Parathyroid adenoma (tissue), 2 donors: Measurements from ENCODE around the gene ZNF804A.
A peak's percentile ranks its signal among the peaks of the same experiment; 100 is the strongest.

Experiments
- H2AFZ ChIP-seq: fragments of 300-600 bp; sonication (generic); one replicate; pipeline ENCODE4 v1.7.0; 2017; ENCODE audit warnings: antibody characterized with exemption, mild to moderate bottlenecking
- H3K27ac ChIP-seq: fragments of 300-600 bp; sonication (generic); one replicate; pipeline ENCODE4 v1.7.0; 2017
- H3K27me3 ChIP-seq: fragments of 300-600 bp; sonication (generic); one replicate; pipeline ENCODE4 v1.7.0; 2017; ENCODE audit warnings: low read length; ENCODE audit not compliant: control insufficient read depth, insufficient read depth
- H3K36me3 ChIP-seq: fragments of 300-600 bp; sonication (generic); one replicate; pipeline ENCODE4 v1.7.0; 2017; ENCODE audit warnings: low read length; ENCODE audit not compliant: control insufficient read depth, insufficient read depth
- H3K4me1 ChIP-seq: fragments of 300-600 bp; sonication (generic); one replicate; pipeline ENCODE4 v1.7.0; 2017; ENCODE audit warnings: control low read depth
- H3K4me2 ChIP-seq: fragments of 300-600 bp; sonication (generic); one replicate; pipeline ENCODE4 v1.7.0; 2017; ENCODE audit warnings: low read length
- H3K4me3 ChIP-seq: fragments of 300-600 bp; sonication (generic); one replicate; pipeline ENCODE4 v1.7.0; 2017; ENCODE audit warnings: low read depth, low read length
- H3K79me2 ChIP-seq: fragments of 300-600 bp; sonication (generic); one replicate; pipeline ENCODE4 v1.7.0; 2017; ENCODE audit warnings: control low read depth
- H3K9ac ChIP-seq: fragments of 300-600 bp; sonication (generic); one replicate; pipeline ENCODE4 v1.7.0; 2017; ENCODE audit warnings: mild to moderate bottlenecking
- H3K9me3 ChIP-seq: fragments of 300-600 bp; sonication (generic); one replicate; pipeline ENCODE4 v1.7.0; 2017; ENCODE audit warnings: low read length; ENCODE audit not compliant: control insufficient read depth
- TF ChIP-seq, protein P1 (sequence below): fragments of 300-600 bp; sonication (generic); IDR thresholded peaks from one replicate; pipeline ENCODE4 v1.7.0; 2017; ENCODE audit warnings: antibody characterized with exemption, mild to moderate bottlenecking
- donor health status: primary hyperparathyroidism.

Gene ZNF804A

DNA sequence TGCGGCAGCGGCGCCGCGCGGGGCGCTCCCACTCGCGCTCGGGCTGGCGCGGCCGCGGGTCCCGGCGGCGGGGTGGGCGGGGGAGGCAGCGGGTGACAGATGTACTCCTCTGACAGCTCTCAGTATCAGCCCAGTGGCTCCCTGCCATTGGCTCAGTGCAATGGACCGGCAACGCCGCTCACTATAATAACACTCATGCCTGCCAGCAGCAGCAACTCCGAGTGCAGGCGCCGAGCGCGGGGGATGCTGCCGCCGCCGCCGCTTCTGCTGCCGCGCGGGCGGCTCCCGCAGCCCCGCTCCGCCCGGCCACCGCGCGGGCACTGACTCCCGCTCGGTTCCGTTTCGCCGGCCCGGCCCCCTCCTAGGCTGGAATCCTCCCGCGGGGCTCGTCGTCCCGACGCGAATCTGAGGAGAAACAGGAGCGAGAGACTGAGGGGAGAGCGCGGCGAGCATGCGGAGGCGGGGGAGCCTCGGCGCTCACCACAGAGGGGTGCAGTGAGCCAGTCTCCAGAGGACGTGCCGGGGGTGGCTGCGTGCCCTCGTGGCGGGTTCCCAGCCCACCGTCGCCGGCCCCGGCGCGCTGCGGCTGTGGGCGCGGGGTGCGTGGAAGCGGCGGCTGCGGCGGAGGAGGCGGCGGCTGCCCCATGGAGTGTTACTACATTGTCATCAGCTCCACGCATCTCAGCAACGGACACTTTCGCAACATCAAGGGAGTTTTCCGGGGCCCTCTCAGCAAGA is at the start of gene ZNF804A:
ZNF804A (plus strand) TSS at position 214 of the 738 bp plus-strand sequence; CDS start at position 645, 431 bp downstream.
- H3K4me2 ChIP-seq, result peak within 1 kb of the TSS; percentile 73
- H2AFZ ChIP-seq, result peak within 1 kb of the TSS; percentile 44
- H3K36me3 ChIP-seq, result no peaks in the 10 kb centered on the region
- peaks cover 10% of the 10 kb centered on the region for H3K27me3 ChIP-seq
- no peaks in the 10 kb centered on the region for H3K4me1 ChIP-seq
- H3K9me3 ChIP-seq, result no peaks in the 10 kb centered on the region
- H3K4me3 ChIP-seq, result peak within 1 kb of the TSS; percentile 44
- H3K79me2 ChIP-seq, result no peaks in the 10 kb centered on the region
- TF ChIP-seq, protein P1, sequence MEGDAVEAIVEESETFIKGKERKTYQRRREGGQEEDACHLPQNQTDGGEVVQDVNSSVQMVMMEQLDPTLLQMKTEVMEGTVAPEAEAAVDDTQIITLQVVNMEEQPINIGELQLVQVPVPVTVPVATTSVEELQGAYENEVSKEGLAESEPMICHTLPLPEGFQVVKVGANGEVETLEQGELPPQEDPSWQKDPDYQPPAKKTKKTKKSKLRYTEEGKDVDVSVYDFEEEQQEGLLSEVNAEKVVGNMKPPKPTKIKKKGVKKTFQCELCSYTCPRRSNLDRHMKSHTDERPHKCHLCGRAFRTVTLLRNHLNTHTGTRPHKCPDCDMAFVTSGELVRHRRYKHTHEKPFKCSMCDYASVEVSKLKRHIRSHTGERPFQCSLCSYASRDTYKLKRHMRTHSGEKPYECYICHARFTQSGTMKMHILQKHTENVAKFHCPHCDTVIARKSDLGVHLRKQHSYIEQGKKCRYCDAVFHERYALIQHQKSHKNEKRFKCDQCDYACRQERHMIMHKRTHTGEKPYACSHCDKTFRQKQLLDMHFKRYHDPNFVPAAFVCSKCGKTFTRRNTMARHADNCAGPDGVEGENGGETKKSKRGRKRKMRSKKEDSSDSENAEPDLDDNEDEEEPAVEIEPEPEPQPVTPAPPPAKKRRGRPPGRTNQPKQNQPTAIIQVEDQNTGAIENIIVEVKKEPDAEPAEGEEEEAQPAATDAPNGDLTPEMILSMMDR, result no peak
- H3K27ac ChIP-seq, result no peak within 1 kb of the TSS
- H3K9ac ChIP-seq, result no peak within 1 kb of the TSS

DNA sequence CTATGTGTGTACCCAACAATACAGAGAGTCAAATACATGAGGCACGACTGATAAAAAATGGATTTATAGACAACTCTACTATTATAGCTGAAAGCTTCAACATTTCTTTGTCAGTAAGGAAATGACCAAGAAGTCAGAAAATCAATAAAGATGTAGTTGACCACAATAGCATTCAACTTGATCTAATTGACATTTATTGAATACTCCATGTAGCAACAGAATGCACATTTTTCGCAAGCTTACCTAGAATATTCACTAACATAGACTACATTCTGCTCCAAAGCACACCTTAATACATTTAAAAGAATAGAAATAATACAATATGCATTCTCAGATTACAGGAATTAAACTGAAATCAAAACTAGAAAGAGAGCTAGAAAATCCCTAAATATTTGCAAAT is 49.2 kb upstream of the ZNF804A start:
- no peak overlapping the region for H3K4me3 ChIP-seq
- no peaks in the 10 kb centered on the region for H3K9me3 ChIP-seq
- no peaks in the 10 kb centered on the region for H3K27me3 ChIP-seq
- H3K4me1 ChIP-seq, result no peaks in the 10 kb centered on the region
- H3K36me3 ChIP-seq, result no peaks in the 10 kb centered on the region
- no peak overlapping the region for H3K27ac ChIP-seq
- no peak overlapping the region for H2AFZ ChIP-seq
- no peak overlapping the region for H3K4me2 ChIP-seq
- TF ChIP-seq, protein P1, result no peak
- H3K9ac ChIP-seq, result no peak overlapping the region
- H3K79me2 ChIP-seq, result no peaks in the 10 kb centered on the region

DNA sequence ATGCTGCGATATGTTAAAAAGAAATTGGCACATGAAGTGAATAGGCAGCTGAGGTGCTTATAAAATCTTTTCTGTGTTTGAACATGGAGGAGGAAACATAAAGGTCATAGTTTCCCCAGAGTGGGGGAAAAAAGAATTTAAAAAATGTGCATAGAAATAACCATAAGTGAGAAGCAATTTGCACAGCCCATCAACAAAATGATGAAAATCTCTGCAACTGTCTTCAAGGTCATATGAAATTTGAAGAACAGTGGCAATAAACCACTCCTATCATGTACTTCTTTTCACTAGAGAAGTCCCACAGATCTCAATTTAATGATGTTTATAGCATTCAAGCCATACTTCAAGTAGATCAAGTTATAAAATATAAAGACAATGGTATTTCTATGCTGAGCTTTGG is 46.7 kb upstream of the ZNF804A start:
- Histone ChIP-seq H3K4me1 (no peaks in the 10 kb centered on the region), H3K9me3 (no peaks in the 10 kb centered on the region), H2AFZ (no peak overlapping the region), H3K27me3 (no peaks in the 10 kb centered on the region), H3K4me2 (no peak overlapping the region), H3K9ac (no peak overlapping the region), H3K4me3 (no peak overlapping the region), H3K79me2 (no peaks in the 10 kb centered on the region), H3K36me3 (no peaks in the 10 kb centered on the region), H3K27ac (no peak overlapping the region)
- TF ChIP-seq, protein P1, result no peak

DNA sequence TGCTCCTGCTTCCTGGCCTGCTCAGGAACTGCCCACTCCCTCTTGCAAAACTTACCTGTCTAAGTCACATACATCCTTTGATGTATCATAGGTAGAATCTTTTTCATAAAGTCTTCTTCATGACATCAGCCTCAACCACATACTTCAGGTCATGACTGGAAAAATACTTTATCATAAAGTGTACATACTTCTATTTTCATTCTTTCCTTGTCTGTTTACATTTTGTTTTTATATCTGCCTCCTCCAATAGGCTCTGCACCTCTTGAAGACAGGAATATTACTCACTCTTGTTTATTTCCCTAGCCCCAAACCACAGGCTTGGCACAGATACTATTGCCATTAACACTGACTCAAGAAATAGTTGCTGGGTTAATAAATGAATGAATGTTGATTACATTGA is 43.6 kb upstream of the ZNF804A start:
- Histone ChIP-seq H3K9ac (no peak overlapping the region), H3K27ac (no peak overlapping the region), H3K4me3 (no peak overlapping the region), H3K36me3 (no peaks in the 10 kb centered on the region), H3K9me3 (no peaks in the 10 kb centered on the region), H3K79me2 (no peaks in the 10 kb centered on the region), H2AFZ (no peak overlapping the region), H3K4me1 (no peaks in the 10 kb centered on the region), H3K27me3 (no peaks in the 10 kb centered on the region), H3K4me2 (no peak overlapping the region)
- TF ChIP-seq, protein P1, result no peak

DNA sequence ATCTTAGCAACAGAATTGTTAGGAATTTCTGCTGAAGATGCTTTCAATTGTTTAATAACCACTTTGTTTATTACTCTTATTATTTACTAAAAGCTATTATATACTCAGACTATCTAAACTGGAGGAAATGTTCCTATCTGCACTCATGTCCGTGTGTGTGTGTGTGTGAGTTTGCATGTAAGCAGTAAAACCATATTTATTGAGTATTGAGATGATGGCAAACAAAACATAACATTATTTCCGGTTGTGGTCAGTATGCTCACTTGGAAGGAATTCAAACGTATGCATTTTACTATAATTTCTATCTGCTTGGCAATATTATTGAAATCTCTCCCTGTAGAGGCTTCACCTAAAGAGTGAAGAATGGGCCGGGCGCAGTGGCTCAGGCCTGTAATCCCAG is 43.0 kb upstream of the ZNF804A start:
- Histone ChIP-seq H3K9me3 (no peaks in the 10 kb centered on the region), H3K27ac (no peak overlapping the region), H3K4me2 (no peak overlapping the region), H2AFZ (no peak overlapping the region), H3K4me1 (no peaks in the 10 kb centered on the region), H3K36me3 (no peaks in the 10 kb centered on the region), H3K9ac (no peak overlapping the region), H3K27me3 (no peaks in the 10 kb centered on the region), H3K79me2 (no peaks in the 10 kb centered on the region), H3K4me3 (no peak overlapping the region)
- TF ChIP-seq, protein P1, result no peak
